Immature natural killer cell (primary cell): ENCODE results near the gene CEACAM3. TPM values are rescaled to one million over a fixed set of nuclear protein-coding genes. Genes with fewer than 3 reads are reported as not detected.
"Not testable (repeated sequence)": the region's sequence is repeated elsewhere in the genome, so short reads cannot be mapped to it uniquely, and the experiment has no call there.

ENCODE experiments used
- DNase-seq, 3 donors: peaks; one replicate each; pipeline ENCODE4 v3.0.0; 2022; ENCODE audit warnings: mixed read lengths in 1 of 3
- H3K27ac Mint-ChIP-seq, 6 donors: one replicate each; pipeline ENCODE4 v1.8.0; 2020; ENCODE audit warnings: mixed read lengths in 6 of 6, mild to moderate bottlenecking in 5 of 6, inconsistent platforms in 4 of 6, moderate library complexity in 3 of 6
- H3K27me3 Mint-ChIP-seq, 3 donors: one replicate each; pipeline ENCODE4 v1.8.0; 2020 to 2021; ENCODE audit warnings: low read depth in 3 of 3, mild to moderate bottlenecking in 3 of 3, mixed read lengths in 3 of 3, moderate library complexity in 3 of 3, inconsistent platforms in 1 of 3
- H3K36me3 Mint-ChIP-seq, 3 donors: one replicate each; pipeline ENCODE4 v1.8.0; 2020; ENCODE audit warnings: mixed read lengths in 3 of 3, inconsistent platforms in 2 of 3, mild to moderate bottlenecking in 2 of 3
- H3K4me1 Mint-ChIP-seq, 2 donors: one replicate each; pipeline ENCODE4 v1.8.0; 2020; ENCODE audit warnings: inconsistent platforms in 2 of 2, mild to moderate bottlenecking in 2 of 2, mixed read lengths in 2 of 2, moderate library complexity in 1 of 2
- H3K4me3 Mint-ChIP-seq, 5 donors: one replicate each; pipeline ENCODE4 v1.8.0; 2020; ENCODE audit warnings: mild to moderate bottlenecking in 5 of 5, mixed read lengths in 5 of 5, inconsistent platforms in 3 of 5, moderate library complexity in 3 of 5
- H3K9me3 Mint-ChIP-seq, 6 donors: one replicate each; pipeline ENCODE4 v1.8.0; 2020; ENCODE audit warnings: mild to moderate bottlenecking in 6 of 6, mixed read lengths in 6 of 6, inconsistent platforms in 4 of 6, moderate library complexity in 3 of 6
- polyA plus RNA-seq, 3 donors: library from polyadenylated mRNA; unstranded; fragments of 300-500 nt; fragmentation: Illumina TruSeq; gene quantifications; one replicate each; pipeline ENCODE4 v1.2.3, GENCODE V29; 2021

CEACAM3 gene
- polyA plus RNA-seq, 3 donors from 2014 or later, result not detected

- Mint-ChIP-seq H3K36me3 (no peaks in the 10 kb centered on the region), H3K4me1 (peaks cover 0 to 2% of the 10 kb centered on the region in 2 donors), H3K9me3 (no peaks in the 10 kb centered on the region), H3K4me3 (no peak overlapping the region), H3K27me3 (peaks cover 9 to 17% (median 11%) of the 10 kb centered on the region in 3 donors), H3K27ac (no peak overlapping the region)
- no peak for DNase-seq
Observed at GRCh38 chr19:41776700-41777099, 19.7 kb upstream of the CEACAM3 start.

GRCh38 chr19:41783612-41784011 lies 12.8 kb upstream of the CEACAM3 start:
- Mint-ChIP-seq H3K27ac (no peak overlapping the region), H3K36me3 (no peaks in the 10 kb centered on the region), H3K9me3 (no peaks in the 10 kb centered on the region), H3K27me3 (peaks cover 0 to 20% (median 7%) of the 10 kb centered on the region in 3 donors), H3K4me3 (no peak overlapping the region), H3K4me1 (peaks cover 15 to 18% of the 10 kb centered on the region in 2 donors)
- no peak for DNase-seq

GRCh38 chr19:41784312-41784711 lies 12.1 kb upstream of the CEACAM3 start:
- peak overlapping the region in 1 of 5 donors; percentile 65 for H3K4me3 Mint-ChIP-seq
- H3K9me3 Mint-ChIP-seq, result no peaks in the 10 kb centered on the region
- H3K27me3 Mint-ChIP-seq, result peaks cover 1 to 19% (median 7%) of the 10 kb centered on the region in 3 donors
- peaks cover 15 to 18% of the 10 kb centered on the region in 2 donors for H3K4me1 Mint-ChIP-seq
- no peaks in the 10 kb centered on the region for H3K36me3 Mint-ChIP-seq
- no peak for DNase-seq
- H3K27ac Mint-ChIP-seq, result peak overlapping the region in 2 of 6 donors; percentile 3 to 7

- peaks cover 2 to 15% (median 7%) of the 10 kb centered on the region in 3 donors for H3K27me3 Mint-ChIP-seq
- no peak for DNase-seq
- H3K27ac Mint-ChIP-seq, result peak overlapping the region in 3 of 6 donors; percentile 3 to 33 (median 7)
Observed at GRCh38 chr19:41784743-41785142, 11.6 kb upstream of the CEACAM3 start.

GRCh38 chr19:41785653-41786052 lies 10.7 kb upstream of the CEACAM3 start:
- H3K27ac Mint-ChIP-seq, result peak overlapping the region in 2 of 6 donors; percentile 3 to 4
- peak overlapping the region in 4 of 5 donors; percentile 10 to 67 (median 62) for H3K4me3 Mint-ChIP-seq
- DNase-seq, result peak; percentile 49 to 61 (median 58)
- no peaks in the 10 kb centered on the region for H3K36me3 Mint-ChIP-seq
- peaks cover 15 to 18% of the 10 kb centered on the region in 2 donors for H3K4me1 Mint-ChIP-seq
- peaks cover 2 to 10% (median 6%) of the 10 kb centered on the region in 3 donors for H3K27me3 Mint-ChIP-seq
- H3K9me3 Mint-ChIP-seq, result no peaks in the 10 kb centered on the region

More at GRCh38 chr19:41784743-41785142, 11.6 kb upstream of the CEACAM3 start:
- H3K4me3 Mint-ChIP-seq, result peak overlapping the region in 3 of 5 donors; percentile 60 to 67 (median 65)
- no peaks in the 10 kb centered on the region for H3K9me3 Mint-ChIP-seq
- no peaks in the 10 kb centered on the region for H3K36me3 Mint-ChIP-seq
- H3K4me1 Mint-ChIP-seq, result peaks cover 15 to 18% of the 10 kb centered on the region in 2 donors

GRCh38 chr19:41787055-41787454 lies 9.3 kb upstream of the CEACAM3 start:
- Mint-ChIP-seq H3K27ac (no peak overlapping the region), H3K4me1 (peaks cover 15 to 18% of the 10 kb centered on the region in 2 donors), H3K27me3 (peaks cover 2 to 10% (median 6%) of the 10 kb centered on the region in 3 donors), H3K4me3 (no peak overlapping the region), H3K9me3 (no peaks in the 10 kb centered on the region), H3K36me3 (no peaks in the 10 kb centered on the region)
- DNase-seq, result no peak

GRCh38 chr19:41788518-41788917 lies 7.9 kb upstream of the CEACAM3 start:
- not testable (repeated sequence) for H3K9me3 Mint-ChIP-seq, H3K27ac Mint-ChIP-seq, DNase-seq, H3K36me3 Mint-ChIP-seq, H3K4me3 Mint-ChIP-seq
- H3K4me1 Mint-ChIP-seq, result peaks cover 15 to 18% of the 10 kb centered on the region in 2 donors
- peaks cover 6 to 13% (median 11%) of the 10 kb centered on the region in 3 donors for H3K27me3 Mint-ChIP-seq

GRCh38 chr19:41789053-41789452 lies 7.3 kb upstream of the CEACAM3 start:
- not testable (repeated sequence) for H3K9me3 Mint-ChIP-seq, H3K27ac Mint-ChIP-seq, DNase-seq, H3K36me3 Mint-ChIP-seq, H3K4me3 Mint-ChIP-seq
- peaks cover 6 to 13% (median 11%) of the 10 kb centered on the region in 3 donors for H3K27me3 Mint-ChIP-seq
- H3K4me1 Mint-ChIP-seq, result peaks cover 15 to 18% of the 10 kb centered on the region in 2 donors

- H3K27ac Mint-ChIP-seq, result no peak overlapping the region
- H3K36me3 Mint-ChIP-seq, result no peaks in the 10 kb centered on the region
- peaks cover 8 to 12% (median 11%) of the 10 kb centered on the region in 3 donors for H3K27me3 Mint-ChIP-seq
- no peaks in the 10 kb centered on the region for H3K9me3 Mint-ChIP-seq
- H3K4me1 Mint-ChIP-seq, result no peaks in the 10 kb centered on the region
- peak in 1 of 3 donors; percentile 14 for DNase-seq
- no peak overlapping the region for H3K4me3 Mint-ChIP-seq
Observed at GRCh38 chr19:41792513-41793413, 3.6 kb upstream of the CEACAM3 start.

GRCh38 chr19:41793414-41793727 lies 3.0 kb upstream of the CEACAM3 start:
- H3K27ac Mint-ChIP-seq, result no peak overlapping the region
- peaks cover 8 to 12% (median 11%) of the 10 kb centered on the region in 3 donors for H3K27me3 Mint-ChIP-seq
- no peaks in the 10 kb centered on the region for H3K9me3 Mint-ChIP-seq
- H3K4me3 Mint-ChIP-seq, result no peak overlapping the region
- H3K4me1 Mint-ChIP-seq, result no peaks in the 10 kb centered on the region
- no peaks in the 10 kb centered on the region for H3K36me3 Mint-ChIP-seq
- DNase-seq, result no peak

- peak overlapping the region in 1 of 5 donors; percentile 38 for H3K4me3 Mint-ChIP-seq
- DNase-seq, result peak; percentile 32 to 50 (median 49)
- H3K36me3 Mint-ChIP-seq, result no peaks in the 10 kb centered on the region
- H3K27ac Mint-ChIP-seq, result peak overlapping the region in 1 of 6 donors; percentile 12
- H3K4me1 Mint-ChIP-seq, result no peaks in the 10 kb centered on the region
- peaks cover 9 to 15% (median 9%) of the 10 kb centered on the region in 3 donors for H3K27me3 Mint-ChIP-seq
- H3K9me3 Mint-ChIP-seq, result no peaks in the 10 kb centered on the region
Observed at GRCh38 chr19:41795031-41795461, 1.3 kb upstream of the CEACAM3 start.

- Mint-ChIP-seq H3K9me3 (no peaks in the 10 kb centered on the region), H3K27ac (peak overlapping the region in 1 of 6 donors; percentile 30), H3K27me3 (peaks cover 5 to 15% (median 9%) of the 10 kb centered on the region in 3 donors), H3K36me3 (no peaks in the 10 kb centered on the region), H3K4me1 (no peaks in the 10 kb centered on the region), H3K4me3 (no peak overlapping the region)
- DNase-seq, result no peak
Observed at GRCh38 chr19:41796901-41797300, 514 bp downstream of the CEACAM3 start.

GRCh38 chr19:41799444-41800000 lies 3.1 kb downstream of the CEACAM3 start:
- no peak overlapping the region for H3K4me3 Mint-ChIP-seq
- DNase-seq, result no peak
- no peaks in the 10 kb centered on the region for H3K4me1 Mint-ChIP-seq
- H3K27ac Mint-ChIP-seq, result no peak overlapping the region
- no peaks in the 10 kb centered on the region for H3K9me3 Mint-ChIP-seq
- H3K36me3 Mint-ChIP-seq, result no peaks in the 10 kb centered on the region
- peaks cover 6 to 8% (median 7%) of the 10 kb centered on the region in 3 donors for H3K27me3 Mint-ChIP-seq

- no peak overlapping the region for H3K4me3 Mint-ChIP-seq
- no peak overlapping the region for H3K27ac Mint-ChIP-seq
- no peaks in the 10 kb centered on the region for H3K4me1 Mint-ChIP-seq
- peaks cover 6 to 12% (median 7%) of the 10 kb centered on the region in 3 donors for H3K27me3 Mint-ChIP-seq
- no peaks in the 10 kb centered on the region for H3K9me3 Mint-ChIP-seq
- DNase-seq, result no peak
- H3K36me3 Mint-ChIP-seq, result no peaks in the 10 kb centered on the region
Observed at GRCh38 chr19:41801031-41801430, 4.6 kb downstream of the CEACAM3 start.
